GM18517 (cell line): ENCODE measurements around the gene PRSS56.

Experiments used
- ATAC-seq: cut with Tn5 transposase; IDR thresholded peaks from one replicate; pipeline ENCODE4 v1.9.1; 2021; ENCODE audit warnings: mild to moderate bottlenecking, moderate library complexity; ENCODE audit not compliant: unreplicated experiment

The PRSS56 gene

GRCh38 chr2:232519581-232520438 is at the start of gene PRSS56:
Gene PRSS56, plus strand, starts transcription at chr2:232520388. Its CDS starts 211 bp downstream, at chr2:232520599.
- no peak for ATAC-seq

- no peak for ATAC-seq
Measured at GRCh38 chr2:232473467-232473890, 46.7 kb upstream of the PRSS56 start.

GRCh38 chr2:232476045-232476444 is 44.1 kb upstream of the PRSS56 start:
- ATAC-seq, result no peak

- ATAC-seq, result no peak
Measured at GRCh38 chr2:232476791-232477190, 43.4 kb upstream of the PRSS56 start.

GRCh38 chr2:232477751-232478510 is 42.3 kb upstream of the PRSS56 start:
- no peak for ATAC-seq

GRCh38 chr2:232478571-232479340 is 41.4 kb upstream of the PRSS56 start:
- no peak for ATAC-seq

- no peak for ATAC-seq
Measured at GRCh38 chr2:232479341-232480200, 40.6 kb upstream of the PRSS56 start.

GRCh38 chr2:232480201-232481190 is 39.7 kb upstream of the PRSS56 start:
- ATAC-seq, result no peak

GRCh38 chr2:232481322-232482140 is 38.7 kb upstream of the PRSS56 start:
- ATAC-seq, result no peak

GRCh38 chr2:232482301-232483238 is 37.6 kb upstream of the PRSS56 start:
- no peak for ATAC-seq

GRCh38 chr2:232483311-232483922 is 36.8 kb upstream of the PRSS56 start:
- ATAC-seq, result no peak

- ATAC-seq, result no peak
Measured at GRCh38 chr2:232483923-232484627, 36.1 kb upstream of the PRSS56 start.

- no peak for ATAC-seq
Measured at GRCh38 chr2:232484628-232485347, 35.4 kb upstream of the PRSS56 start.

- ATAC-seq, result no peak
Measured at GRCh38 chr2:232485348-232485756, 34.8 kb upstream of the PRSS56 start.

GRCh38 chr2:232485757-232486557 is 34.2 kb upstream of the PRSS56 start:
- ATAC-seq, result no peak
